GM19351 (cell line): ENCODE data around the gene NTM.

Experiments used
- ATAC-seq: cut with Tn5 transposase; IDR thresholded peaks from one replicate; pipeline ENCODE4 v1.9.1; 2021; ENCODE audit warnings: mild to moderate bottlenecking, moderate library complexity; ENCODE audit not compliant: unreplicated experiment

NTM gene

DNA sequence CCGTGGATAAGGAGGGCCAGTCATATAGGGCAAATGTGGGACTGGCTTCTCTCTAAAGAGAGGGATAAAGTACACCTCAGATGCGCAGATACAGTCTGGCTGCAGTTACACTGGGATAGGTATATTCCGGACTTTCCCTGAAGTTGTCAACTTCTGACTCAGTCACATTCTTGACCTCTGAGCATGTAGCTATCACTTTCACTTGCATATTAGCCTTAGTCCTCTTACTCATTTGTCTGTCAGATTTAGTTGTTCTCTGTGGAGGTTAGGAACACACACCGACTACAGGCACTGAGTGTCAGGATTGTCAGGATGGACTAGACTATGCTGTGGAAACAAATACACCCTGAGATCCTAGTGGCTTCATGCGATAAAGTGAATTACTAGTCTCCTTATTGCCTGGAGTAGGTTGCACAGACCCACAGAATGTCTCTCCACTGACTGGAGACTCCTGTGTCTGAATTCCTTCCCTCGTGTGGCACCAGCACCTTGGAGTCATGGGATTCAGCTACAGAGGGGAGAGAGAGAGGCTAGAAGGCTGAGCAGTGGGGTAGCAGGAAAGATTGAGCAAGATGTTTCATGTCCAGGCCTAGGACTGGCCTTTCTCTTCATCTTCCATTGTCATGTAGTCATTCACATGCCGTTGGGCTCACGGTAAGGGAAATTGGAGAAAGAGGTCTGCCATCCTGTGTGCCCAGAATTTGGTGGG is 654.3 kb downstream of the NTM start:
- ATAC-seq = no peak

DNA sequence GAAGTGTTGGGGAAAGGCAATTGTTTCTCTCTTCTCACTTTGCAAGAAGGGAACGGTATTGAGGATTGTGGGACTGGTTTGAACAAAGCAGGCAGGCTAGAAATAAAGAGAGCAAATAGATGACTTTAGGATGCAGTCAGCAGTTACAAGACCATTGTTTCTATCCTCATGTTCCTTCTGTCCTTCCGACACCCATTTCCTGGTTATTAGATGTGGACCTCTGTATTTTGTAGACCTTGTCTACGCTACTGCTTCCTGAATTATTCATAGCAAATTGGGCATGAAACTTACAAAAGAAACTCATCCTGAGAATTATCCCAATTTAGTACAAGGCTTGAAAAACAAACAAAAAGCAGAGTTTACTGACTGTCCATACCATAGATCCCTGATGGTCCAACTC is 656.3 kb downstream of the NTM start:
- ATAC-seq = no peak

DNA sequence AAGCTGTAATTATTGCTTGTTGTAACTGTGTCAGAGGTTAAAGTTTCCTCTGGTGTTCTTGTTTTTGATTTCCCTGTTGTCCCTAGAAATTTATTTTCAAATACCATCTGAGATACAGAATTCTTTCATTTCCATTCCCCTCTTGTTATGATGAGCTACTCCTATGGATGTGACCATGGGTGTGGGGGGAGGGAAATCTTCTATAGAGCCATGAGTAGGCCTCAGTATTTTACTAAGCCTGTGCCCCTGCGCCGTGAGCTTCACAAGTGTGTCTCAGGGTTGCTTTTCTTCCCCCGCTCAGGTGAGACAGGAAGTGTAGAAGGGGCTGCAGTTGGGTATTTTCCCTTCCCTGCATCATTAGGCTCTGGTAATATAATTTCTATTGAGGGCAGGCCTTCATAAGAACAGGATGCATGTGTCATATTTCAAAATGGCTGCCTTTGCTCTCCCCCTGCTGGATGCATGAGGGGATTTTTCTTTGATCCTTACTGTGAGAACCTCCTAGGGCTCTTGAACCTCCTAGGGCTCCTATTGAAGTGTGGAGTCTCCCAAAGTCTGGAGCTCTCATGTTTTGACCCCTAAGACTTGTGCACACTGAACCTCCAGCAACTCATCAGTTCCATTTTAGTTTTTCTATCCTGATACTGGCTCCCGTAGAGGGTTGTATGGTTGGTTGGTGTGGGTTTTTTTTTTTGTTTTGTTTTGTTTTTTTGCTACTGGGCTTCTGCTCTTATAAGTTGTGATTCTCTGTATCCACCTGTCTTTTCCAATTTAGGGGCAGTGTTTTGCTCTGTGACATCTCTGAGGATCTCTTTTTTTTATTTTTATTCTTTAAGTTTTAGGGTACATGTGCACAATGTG is 658.2 kb downstream of the NTM start:
- peak; percentile 92 for ATAC-seq

DNA sequence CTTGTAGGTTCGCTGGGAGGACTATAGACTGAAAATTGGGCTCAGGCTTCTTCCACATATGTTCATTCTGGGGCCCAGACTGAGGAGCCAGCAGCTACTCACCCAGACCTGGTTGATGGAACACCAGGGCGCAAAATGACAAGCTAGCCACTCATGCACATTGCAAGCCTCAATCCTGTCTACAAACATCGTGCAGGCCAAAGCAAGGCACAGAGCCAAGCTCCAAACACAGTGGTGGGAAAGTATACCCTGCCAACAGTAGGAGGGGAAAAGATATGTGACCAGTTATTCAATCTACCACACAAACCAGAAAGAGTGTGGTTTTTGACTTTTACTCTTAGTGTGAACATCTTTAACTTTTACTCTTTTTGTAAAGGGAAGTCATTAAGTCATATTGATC is 660.5 kb downstream of the NTM start:
- no peak for ATAC-seq

DNA sequence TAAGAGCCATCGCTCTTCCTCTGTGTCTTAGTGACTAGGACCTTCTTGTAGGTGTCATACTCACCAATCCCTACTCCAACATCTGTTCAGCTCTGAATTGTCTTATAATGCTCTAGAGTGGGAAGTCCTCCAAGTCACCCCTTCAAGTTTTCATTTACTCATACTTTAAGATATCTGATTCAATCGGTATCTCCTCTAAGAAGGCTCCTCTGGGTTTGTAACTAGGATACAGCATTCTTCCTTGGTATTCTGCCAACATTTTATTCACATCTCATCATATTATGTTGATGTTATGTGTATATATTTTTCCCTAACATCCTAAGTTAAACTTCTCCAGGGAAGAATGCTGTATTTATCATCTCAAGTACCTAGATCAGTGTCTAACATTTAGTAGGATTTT is 662.1 kb downstream of the NTM start:
- no peak for ATAC-seq

DNA sequence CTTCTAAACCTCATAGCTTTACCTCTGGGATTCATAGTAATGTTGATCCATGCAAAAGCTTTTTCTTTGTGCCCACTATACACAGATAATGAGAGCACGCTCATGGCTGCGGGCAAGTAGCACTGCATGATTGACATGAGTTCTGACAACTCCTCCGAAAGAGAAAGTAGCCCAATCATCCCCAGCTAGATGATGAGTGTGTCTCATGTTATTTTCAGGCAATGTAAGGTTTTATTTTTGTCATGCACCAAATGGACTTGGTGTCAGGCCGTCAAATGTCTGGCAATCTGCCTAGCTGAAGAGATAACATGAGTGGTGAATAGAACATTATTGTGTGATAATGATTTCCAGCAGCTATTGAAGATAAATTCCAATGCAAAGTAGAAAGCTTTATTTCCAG is 662.6 kb downstream of the NTM start:
- ATAC-seq = no peak

DNA sequence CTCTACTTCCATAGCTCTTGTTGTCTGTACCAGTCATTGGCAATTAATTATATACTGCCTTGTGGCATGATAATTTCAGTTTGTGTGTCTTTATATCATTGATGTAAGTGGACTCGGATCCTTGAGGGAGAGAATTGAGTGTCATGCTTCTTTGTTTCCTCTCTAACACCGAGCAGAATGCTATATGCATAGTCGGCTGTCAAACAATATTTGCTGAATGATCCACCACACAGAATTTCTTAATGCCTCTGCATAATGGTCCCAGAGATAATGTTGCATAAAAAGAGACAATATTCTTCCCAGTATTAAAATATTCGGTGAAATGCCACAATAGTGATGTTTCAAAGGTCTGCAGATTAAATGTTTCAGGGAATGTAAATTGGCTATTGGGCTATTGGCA is 664.8 kb downstream of the NTM start:
- no peak for ATAC-seq

DNA sequence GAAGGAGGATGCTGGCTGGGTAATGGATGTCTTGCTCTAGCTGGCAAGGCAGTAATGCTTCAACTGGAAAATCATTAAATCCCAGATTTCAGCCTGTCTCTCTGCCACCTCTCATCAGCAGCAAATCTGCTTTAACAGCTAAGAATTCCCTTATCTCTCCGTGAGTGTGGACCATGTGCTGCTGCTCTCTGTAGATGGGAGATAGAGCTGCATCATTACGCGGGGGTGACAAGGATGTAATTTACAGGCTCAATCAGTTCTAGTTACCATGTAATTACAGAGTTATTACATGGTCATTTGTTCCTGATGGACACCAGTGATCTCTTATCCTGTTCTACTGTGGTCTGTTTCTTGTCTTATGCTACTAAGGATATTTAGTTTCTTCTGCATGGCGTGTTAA is 665.4 kb downstream of the NTM start:
- no peak for ATAC-seq

DNA sequence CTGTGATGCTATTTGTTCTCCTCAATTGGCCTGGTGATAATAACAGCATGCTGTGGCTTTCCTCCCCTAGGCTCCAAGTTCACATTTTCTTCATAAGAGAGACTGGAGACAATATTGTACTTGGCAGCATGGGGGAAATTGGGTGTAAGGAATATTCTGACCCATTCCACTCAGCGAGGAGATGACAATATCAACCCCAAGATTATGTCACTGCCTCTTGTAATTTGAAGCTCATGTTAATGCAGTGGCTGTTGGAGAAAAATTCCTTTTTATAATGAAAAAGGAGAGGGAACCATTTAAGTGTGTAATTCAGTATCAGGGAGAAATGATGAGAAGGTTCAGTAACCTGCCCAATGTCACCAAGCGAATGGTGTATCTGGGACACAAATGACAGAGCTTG is 665.8 kb downstream of the NTM start:
- ATAC-seq = no peak

DNA sequence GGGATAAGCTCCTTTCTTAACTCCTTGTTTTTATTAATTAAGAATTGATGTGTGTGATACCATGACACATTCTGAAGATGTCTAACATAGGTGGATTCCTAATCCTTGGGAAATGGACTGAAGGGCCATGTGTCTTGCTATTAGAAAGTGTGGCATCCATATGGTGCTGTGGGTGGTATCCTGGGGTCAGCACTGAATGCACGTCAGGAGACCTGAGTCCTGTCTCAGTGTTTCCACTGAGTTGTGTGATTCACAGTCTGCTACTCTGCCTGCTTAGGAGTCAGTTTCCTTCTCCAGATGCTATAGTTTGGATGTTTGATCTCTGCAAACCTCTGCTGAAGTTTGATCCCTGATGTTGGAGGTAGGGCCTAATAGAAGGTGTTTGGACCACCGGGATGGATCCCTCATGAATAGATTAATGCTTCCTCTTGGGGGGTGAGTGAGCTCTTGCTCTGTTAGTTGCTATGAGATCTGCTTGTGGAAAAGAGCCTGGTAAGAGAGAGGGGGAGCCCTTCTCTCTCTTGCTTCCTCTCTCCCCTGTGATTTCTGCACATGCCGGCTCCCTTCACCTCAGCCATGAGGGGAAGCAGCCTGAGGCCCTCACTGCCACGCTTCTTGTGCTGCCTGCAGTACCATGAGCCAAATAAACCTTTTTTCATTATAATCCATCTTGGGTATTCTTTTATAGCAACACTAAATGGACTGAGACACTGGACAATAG is 666.5 kb downstream of the NTM start:
- ATAC-seq = no peak

DNA sequence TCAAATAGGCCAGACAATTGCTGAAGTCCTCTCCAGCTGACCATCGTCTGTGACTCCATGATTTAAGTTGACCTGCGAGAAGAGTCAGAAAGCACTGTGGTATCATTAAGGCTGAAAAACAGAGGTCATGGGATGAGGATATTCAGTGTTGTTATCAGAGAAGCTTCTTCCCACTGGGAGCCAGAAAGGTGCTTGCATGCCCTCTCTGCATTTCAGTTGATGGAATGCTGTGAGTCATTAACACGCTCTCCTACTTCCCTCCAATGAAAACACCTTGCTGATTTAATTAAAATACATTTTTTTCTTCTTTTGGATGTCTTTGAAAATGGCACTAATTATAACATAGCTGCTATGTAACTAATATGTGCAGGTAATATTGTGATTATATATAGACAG is 667.0 kb downstream of the NTM start:
- no peak for ATAC-seq

DNA sequence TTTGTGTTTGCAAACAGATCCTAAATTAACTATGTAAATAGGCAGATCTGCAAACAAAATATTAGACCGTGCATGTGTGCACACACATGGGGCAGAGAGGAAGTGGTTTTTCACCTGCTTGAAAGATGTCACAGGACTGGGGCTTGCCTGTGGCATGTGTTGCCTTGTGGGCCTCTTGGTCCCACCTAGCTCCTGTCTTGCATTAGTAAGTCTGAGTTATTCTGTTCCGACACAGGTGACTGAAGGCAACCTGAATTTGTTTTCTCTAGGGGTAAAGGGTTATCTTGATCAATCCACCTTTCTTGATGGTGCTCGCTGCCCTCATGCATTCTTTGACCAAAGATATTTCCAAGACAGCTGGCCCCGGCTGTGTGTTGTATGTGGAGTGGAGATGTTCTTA is 667.5 kb downstream of the NTM start:
- no peak for ATAC-seq

DNA sequence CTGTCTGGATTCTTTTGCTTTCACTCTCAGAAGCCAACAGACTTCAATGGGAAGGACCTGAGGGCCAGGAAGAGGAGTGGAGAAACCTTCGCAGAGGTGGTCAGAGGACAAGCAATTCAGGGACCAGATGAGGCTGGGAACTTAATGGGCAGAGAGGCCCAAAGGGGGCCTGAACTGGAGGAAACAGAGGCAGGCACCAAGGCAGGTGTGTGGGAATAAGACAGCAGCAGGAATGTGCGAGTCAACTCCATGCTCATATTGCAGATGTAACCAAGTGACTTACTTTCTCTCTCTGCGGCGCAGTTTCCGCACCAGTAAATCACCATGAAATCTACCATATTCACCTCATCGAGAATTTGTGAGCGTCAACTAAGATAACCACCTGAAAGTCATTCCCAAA is 669.1 kb downstream of the NTM start:
- ATAC-seq = no peak

DNA sequence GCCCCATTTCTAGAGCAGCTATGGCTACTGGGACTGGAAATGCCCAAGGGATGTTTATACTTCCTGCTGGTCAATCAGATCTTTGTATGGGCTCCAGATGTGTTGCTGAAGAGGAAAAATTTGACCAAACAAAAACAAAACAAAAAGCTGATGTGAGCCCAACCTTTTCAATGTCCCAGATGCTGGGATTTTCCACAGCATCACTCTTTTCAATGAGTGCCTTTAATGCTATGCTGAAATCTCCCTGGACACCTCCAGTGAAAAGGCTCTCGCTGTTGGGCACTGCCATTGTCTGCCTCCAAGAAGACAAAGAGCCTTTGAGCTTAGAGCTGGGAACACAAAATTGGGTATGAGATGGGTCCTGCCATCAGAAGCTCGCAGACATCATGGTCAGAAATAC is 671.9 kb downstream of the NTM start:
- no peak for ATAC-seq

DNA sequence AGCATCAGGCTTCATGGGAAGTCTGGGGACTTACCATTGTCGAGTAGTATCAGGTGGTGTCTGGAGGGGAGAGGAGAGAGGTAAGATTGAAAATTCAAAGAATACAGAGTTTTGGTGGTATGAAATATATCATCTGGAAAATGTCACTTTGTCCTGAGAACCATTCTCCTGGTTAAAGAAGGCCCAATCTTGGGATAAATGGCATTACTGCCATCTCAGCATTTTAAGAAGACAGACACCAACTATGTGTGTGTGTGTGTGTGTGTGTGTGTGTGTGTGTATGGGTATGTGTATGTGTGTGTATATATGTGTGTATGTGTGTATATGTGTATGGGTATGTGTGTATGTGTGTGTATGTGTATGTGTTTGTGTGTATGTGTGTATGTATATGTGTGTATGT is 673.3 kb downstream of the NTM start:
- ATAC-seq = no peak

DNA sequence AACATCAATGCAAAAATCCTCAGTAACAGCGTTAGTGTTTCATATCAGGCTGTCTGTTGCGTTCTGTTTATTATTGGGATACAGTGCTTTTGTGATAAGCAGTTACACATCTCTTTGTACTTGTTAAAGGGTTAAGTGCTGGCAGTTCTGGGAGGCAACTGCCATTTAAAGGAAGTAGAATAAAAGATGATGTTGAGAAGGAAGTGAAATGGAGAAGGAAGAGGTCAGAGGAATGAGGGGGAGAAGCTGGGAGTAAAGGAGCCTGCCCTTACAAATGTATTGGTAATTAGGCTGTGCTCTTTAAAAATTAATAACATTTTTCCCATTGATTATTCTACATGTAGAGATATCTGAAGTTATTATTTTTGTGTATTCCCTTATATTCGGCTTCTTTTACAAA is 674.7 kb downstream of the NTM start:
- ATAC-seq = no peak

DNA sequence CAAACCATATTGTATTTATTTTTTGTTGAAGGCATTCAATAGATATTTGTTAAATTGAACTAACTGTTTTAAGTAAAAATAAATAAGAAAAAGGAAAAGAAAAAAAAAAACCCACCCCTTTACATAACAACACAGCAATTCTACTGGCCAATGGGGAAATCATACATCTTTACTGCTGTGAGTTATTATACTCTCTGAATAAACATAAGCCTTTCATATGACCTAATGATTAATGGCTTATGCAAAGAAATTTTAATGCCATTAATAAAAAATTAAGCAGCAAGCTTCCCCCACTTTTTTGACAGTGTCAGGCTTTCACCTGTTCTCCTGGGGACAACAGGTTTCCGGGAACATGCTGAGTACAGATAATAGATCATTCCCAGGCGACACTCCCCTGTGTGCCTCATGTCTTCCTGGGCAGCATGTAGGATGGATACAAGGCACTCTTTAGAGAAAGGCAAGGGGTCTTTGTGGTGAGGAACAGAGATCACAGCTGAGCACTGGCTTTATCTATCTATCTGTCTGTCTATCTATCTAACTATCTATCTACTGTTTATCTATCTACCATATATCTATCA is 676.0 kb downstream of the NTM start:
- ATAC-seq = no peak

DNA sequence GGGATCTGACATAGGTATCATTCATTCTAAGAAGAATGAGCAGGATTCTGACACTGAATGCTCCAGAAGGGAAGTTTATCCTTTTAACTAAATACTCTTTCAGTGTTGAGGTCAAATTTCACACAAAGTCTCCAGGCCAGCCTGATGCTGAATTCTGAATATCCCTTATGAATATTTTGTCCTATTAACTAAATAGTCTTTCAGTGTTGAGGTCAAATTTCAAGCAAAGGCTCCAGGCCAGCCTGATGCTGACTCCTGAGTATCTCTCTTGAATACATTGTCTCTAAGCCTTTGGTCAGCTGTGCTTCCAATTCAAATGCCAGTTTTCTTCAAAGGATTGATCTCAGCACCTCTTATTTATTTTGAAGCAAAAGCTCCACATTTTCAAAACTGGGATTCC is 676.8 kb downstream of the NTM start:
- ATAC-seq = no peak

DNA sequence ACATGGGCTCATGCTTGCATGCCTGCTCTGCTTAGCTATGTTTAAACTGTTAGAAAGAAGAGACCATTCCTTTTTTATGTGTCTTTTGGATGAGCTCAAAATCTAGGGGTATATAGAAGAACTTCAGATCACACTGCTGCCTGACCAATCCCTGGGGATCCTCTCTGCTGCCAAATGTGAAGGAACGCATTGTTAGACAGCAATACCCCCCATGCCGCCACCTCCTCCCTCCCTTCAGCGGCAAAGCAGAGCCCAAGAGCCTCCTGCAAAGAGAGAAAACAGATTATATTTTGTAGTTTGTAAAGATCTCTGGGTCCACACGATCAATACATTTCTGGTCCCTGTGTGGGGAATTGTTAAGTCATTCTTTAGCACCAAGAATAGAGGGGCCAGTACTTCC is 677.6 kb downstream of the NTM start:
- ATAC-seq = no peak

DNA sequence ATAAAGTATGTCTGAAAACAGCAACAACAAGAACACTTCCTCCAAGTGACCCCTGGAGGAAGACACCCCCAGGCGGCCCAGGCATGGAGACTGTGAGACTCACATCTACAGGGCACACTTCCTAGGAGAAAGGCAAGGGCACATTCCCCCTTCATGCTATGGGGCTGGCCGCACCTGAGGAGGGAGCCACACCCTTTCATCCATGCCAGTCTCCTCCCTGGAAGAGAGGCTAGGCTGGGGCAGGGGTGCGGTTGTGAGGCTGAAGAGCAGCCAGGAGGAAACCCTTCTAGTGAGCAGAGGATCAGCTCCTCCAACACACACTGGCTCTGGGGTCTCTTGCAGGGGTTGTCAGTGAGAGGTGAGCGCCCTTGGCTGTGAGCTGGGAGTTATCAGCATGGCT is 678.8 kb downstream of the NTM start:
- ATAC-seq = no peak

DNA sequence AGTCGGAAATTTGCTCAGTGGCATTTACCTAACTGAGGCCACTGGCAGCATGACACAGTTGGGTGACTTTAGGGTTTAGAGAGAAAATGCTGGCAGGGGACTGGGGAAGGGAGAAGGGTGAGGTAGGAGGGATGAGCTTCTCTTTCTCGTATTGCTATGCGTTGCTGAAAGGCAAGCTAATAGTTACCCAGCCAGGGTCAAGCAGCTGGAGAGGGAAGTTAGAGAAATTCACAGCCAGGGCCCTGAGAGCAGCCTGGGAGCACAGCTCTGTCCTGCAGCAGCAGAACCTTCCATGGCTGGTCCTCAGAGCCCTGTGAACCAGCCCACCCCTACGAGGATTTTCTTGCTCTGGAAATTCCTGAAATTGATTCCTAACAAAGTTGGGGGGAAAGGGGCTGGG is 679.6 kb downstream of the NTM start:
- no peak for ATAC-seq
